A673 (cell line): ENCODE results near the gene LGALS7B.

ENCODE experiments used
- EZH2 ChIP-seq: fragments of 200-600 bp; sonication (generic); IDR thresholded peaks from 2 replicates; pipeline ENCODE4 v1.6.1; 2017; ENCODE audit warnings: borderline replicate concordance, low read depth, mild to moderate bottlenecking, mixed read lengths, antibody characterized with exemption, low read length; ENCODE audit not compliant: poor library complexity, severe bottlenecking
- TF ChIP-seq, protein P1 (sequence below): fragments of 300-800, 200-600 bp; sonication (generic); conservative IDR thresholded peaks from 2 replicates; pipeline ENCODE4 v1.5.1; 2017; ENCODE audit warnings: low read depth, mild to moderate bottlenecking, antibody characterized with exemption, low read length, moderate library complexity, mixed read lengths

DNA sequence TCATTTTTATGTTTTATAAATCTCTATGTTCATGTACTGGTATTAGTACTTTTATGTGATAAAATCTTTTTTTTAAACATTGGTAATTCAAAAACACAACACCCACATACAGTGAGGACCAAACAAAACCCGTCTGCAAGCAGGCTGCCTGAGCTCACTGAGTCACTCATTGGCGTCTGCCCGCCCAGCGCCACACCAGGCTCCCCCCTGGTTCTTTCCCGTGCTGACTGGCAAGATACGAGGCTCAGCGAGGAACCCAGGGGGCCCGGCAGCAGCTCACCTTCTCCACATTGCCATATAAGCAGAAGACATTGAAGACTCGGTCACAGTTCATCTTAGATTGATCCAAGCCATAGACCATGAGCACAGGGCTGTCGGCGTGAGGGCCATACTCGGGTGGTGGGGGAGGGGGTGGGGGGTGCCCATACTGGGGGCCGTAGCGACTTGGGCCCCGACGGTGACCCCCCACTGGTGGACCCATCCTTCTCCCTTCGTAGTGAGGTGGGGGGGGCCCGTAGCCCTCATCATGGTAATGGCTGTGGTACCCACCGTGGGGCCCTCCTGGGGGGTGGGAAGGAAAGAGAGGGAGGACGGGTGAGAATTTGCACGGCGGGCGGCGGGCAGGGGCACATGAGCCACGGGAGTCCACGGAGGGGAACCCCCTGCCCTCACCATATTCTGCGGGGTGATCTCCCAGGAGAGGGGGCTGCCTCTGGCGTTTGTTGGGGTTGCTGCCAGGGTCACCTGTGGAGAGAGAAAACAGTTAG, 51.0 kb downstream of the LGALS7B start:
- TF ChIP-seq, protein P1, sequence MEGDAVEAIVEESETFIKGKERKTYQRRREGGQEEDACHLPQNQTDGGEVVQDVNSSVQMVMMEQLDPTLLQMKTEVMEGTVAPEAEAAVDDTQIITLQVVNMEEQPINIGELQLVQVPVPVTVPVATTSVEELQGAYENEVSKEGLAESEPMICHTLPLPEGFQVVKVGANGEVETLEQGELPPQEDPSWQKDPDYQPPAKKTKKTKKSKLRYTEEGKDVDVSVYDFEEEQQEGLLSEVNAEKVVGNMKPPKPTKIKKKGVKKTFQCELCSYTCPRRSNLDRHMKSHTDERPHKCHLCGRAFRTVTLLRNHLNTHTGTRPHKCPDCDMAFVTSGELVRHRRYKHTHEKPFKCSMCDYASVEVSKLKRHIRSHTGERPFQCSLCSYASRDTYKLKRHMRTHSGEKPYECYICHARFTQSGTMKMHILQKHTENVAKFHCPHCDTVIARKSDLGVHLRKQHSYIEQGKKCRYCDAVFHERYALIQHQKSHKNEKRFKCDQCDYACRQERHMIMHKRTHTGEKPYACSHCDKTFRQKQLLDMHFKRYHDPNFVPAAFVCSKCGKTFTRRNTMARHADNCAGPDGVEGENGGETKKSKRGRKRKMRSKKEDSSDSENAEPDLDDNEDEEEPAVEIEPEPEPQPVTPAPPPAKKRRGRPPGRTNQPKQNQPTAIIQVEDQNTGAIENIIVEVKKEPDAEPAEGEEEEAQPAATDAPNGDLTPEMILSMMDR: no peak
- TF ChIP-seq EZH2: no peak
